Natural killer cell (primary cell): ENCODE data around the gene ADORA2A. TPM values are rescaled to one million over a fixed set of nuclear protein-coding genes. Genes with fewer than 3 reads are reported as not detected.

Experiments
- ATAC-seq, 3 donors: fragments of 150-1000 bp in 2 of 3; fragments of 200-7000 bp in 1 of 3; cut with Tn5 transposase; 1 replicate in 1 of 3; 2 replicates in 2 of 3; pipeline ENCODE4 v1.10.0; 2021; ENCODE audit warnings: mild to moderate bottlenecking in 2 of 3, moderate library complexity in 2 of 3
- DNase-seq, 2 donors: peaks; one replicate each; pipeline versions ENCODE4 v3.0.0 to v3.0.0-alpha.2; 2013 to 2021; ENCODE audit warnings: mixed read lengths in 1 of 2
- H3K27ac ChIP-seq: one replicate; pipeline ENCODE4 v1.5.1; 2013; ENCODE audit warnings: mild to moderate bottlenecking, low read length
- H3K27me3 ChIP-seq: one replicate; pipeline ENCODE4 v1.6.1; 2013; ENCODE audit warnings: low read length; ENCODE audit not compliant: control insufficient read depth, insufficient read depth
- H3K36me3 ChIP-seq: one replicate; pipeline ENCODE4 v1.6.1; 2013; ENCODE audit warnings: low read length; ENCODE audit not compliant: control insufficient read depth, insufficient read depth
- H3K4me1 ChIP-seq: one replicate; pipeline ENCODE4 v1.6.1; 2013; ENCODE audit warnings: low read length; ENCODE audit not compliant: control insufficient read depth, insufficient read depth
- H3K4me3 ChIP-seq: one replicate; pipeline ENCODE4 v1.5.1; 2013; ENCODE audit warnings: low read length
- H3K9me3 ChIP-seq: one replicate; pipeline ENCODE4 v1.6.1; 2013; ENCODE audit warnings: low read length; ENCODE audit not compliant: control insufficient read depth, insufficient read depth
- H3K27ac Mint-ChIP-seq, 2 donors: one replicate each; pipeline ENCODE4 v1.8.0; 2022; ENCODE audit warnings: mild to moderate bottlenecking in 2 of 2, mixed read lengths in 2 of 2, moderate library complexity in 1 of 2
- H3K27me3 Mint-ChIP-seq, 2 donors: one replicate each; pipeline ENCODE4 v1.8.0; 2022; ENCODE audit warnings: low read depth in 2 of 2, mixed read lengths in 2 of 2
- H3K36me3 Mint-ChIP-seq: one replicate; pipeline ENCODE4 v1.8.0; 2022; ENCODE audit warnings: mixed read lengths
- H3K4me1 Mint-ChIP-seq, 2 donors: one replicate each; pipeline ENCODE4 v1.8.0; 2022; ENCODE audit warnings: mixed read lengths in 2 of 2
- H3K4me3 Mint-ChIP-seq: one replicate; pipeline ENCODE4 v1.8.0; 2022; ENCODE audit warnings: mild to moderate bottlenecking, moderate library complexity, mixed read lengths
- H3K9me3 Mint-ChIP-seq, 2 donors: one replicate each; pipeline ENCODE4 v1.8.0; 2022; ENCODE audit warnings: mixed read lengths in 2 of 2
- WGBS: methylation state at CpG from one replicate; pipeline ENCODE4 v1.1.7; 2013; ENCODE audit warnings: missing lambda C conversion rate; ENCODE audit not compliant: insufficient coverage; 5-methylcytosine and 5-hydroxymethylcytosine counted together
- intact Hi-C: fragments of 100-400 bp; cut with micrococcal nuclease; formaldehyde crosslinking; loops from one replicate; pipeline ENCODE4 v1.14.2; 2022
- total RNA-seq, 4 donors: library from RNA; stranded (reverse); fragments of 120-200 nt in 1 of 4; gene quantifications; one replicate each; pipeline versions ENCODE4 v1.2.3 to v1.2.4, GENCODE V29; 2013 to 2022
- TF ChIP-seq, protein P1 (sequence below): fragments of 200-600 bp; IDR thresholded peaks from one replicate; pipeline ENCODE4 v1.8.0; 2022; ENCODE audit warnings: antibody characterized with exemption

The ADORA2A gene
- total RNA-seq, 3 donors from 2014 or later (not counting 1 experiment from before 2014, with no cell fraction given) = 11.0 to 15.0 (median 11.7) TPM

DNA sequence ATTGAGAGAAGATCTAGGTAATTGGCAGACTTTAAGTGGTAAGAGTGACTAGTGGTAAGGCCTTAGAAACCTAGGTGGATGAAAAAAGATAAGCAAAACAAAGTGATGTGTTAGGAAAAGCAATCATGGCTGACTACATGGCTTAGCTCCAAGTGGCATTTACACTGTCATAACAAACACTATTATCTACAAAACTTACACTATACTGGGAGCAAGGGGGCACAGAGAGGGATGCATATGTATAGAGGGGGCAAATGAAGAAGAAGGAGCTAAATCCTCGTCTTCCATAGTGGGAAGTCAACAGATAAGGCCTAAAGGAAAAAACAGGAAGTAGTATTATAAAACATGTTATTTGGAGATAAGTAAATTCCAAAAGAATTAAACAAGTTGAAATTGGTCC, 32.5 kb downstream of the ADORA2A start:
- Histone ChIP-seq H3K36me3 (no peaks in the 10 kb centered on the region), H3K4me1 (no peaks in the 10 kb centered on the region), H3K27me3 (no peaks in the 10 kb centered on the region), H3K4me3 (no peak overlapping the region), H3K9me3 (no peaks in the 10 kb centered on the region), H3K27ac (no peak overlapping the region)
- DNase-seq = no peak
- H3K27me3 Mint-ChIP-seq = no peaks in the 10 kb centered on the region
- H3K9me3 Mint-ChIP-seq = no peaks in the 10 kb centered on the region
- ATAC-seq = no peak
- H3K4me3 Mint-ChIP-seq = no peak overlapping the region
- TF ChIP-seq, protein P1, sequence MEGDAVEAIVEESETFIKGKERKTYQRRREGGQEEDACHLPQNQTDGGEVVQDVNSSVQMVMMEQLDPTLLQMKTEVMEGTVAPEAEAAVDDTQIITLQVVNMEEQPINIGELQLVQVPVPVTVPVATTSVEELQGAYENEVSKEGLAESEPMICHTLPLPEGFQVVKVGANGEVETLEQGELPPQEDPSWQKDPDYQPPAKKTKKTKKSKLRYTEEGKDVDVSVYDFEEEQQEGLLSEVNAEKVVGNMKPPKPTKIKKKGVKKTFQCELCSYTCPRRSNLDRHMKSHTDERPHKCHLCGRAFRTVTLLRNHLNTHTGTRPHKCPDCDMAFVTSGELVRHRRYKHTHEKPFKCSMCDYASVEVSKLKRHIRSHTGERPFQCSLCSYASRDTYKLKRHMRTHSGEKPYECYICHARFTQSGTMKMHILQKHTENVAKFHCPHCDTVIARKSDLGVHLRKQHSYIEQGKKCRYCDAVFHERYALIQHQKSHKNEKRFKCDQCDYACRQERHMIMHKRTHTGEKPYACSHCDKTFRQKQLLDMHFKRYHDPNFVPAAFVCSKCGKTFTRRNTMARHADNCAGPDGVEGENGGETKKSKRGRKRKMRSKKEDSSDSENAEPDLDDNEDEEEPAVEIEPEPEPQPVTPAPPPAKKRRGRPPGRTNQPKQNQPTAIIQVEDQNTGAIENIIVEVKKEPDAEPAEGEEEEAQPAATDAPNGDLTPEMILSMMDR = no peak
- H3K27ac Mint-ChIP-seq = no peak overlapping the region
- H3K36me3 Mint-ChIP-seq = no peaks in the 10 kb centered on the region
- WGBS = 87% methylated on average over 1 of the region's 1 CpG
- no peaks in the 10 kb centered on the region for H3K4me1 Mint-ChIP-seq
- intact Hi-C loops = no loop called here

DNA sequence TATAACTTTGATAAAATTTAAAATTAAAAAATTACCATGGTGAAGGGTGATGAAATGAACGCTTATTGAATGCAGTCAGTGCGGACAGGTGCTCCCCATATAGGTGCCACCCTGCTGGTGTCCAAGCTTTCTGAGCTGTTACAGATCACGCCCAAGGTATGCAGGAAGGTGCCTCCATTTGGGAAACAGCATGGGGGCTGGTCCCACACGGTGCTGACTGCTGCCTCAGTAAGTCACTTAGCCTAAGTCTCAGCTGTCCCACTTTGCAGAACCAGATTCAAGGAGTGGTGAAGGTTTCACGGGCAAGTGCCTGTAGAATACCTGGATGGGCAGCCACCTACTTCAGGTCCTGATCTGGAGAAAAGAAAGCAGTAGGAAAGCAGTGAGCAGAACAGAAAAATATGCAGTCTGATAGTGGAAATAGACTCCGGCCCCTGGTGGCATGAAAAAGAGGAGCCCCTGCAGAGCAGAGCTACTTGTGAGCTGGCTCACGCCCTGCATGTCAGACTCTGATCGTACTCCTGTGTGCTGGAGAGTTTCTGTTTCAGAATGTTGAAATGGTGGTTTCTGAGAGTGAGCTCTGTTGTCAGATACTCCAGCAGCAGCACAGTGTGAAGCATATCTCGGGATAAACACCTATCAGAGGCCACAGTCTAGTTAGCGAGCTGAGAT, 33.2 kb downstream of the ADORA2A start:
- no peak for ATAC-seq
- H3K9me3 Mint-ChIP-seq = no peaks in the 10 kb centered on the region
- no peak overlapping the region for H3K4me3 Mint-ChIP-seq
- no peak overlapping the region for H3K27ac Mint-ChIP-seq
- H3K27me3 Mint-ChIP-seq = no peaks in the 10 kb centered on the region
- Histone ChIP-seq H3K27me3 (no peaks in the 10 kb centered on the region), H3K4me3 (no peak overlapping the region), H3K27ac (no peak overlapping the region), H3K36me3 (no peaks in the 10 kb centered on the region), H3K9me3 (no peaks in the 10 kb centered on the region), H3K4me1 (no peaks in the 10 kb centered on the region)
- intact Hi-C loops = no loop called here
- no peaks in the 10 kb centered on the region for H3K4me1 Mint-ChIP-seq
- TF ChIP-seq, protein P1 = no peak
- no peak for DNase-seq
- no peaks in the 10 kb centered on the region for H3K36me3 Mint-ChIP-seq
- WGBS = 71% methylated on average over 10 of the region's 10 CpGs

- Histone ChIP-seq H3K36me3 (no peaks in the 10 kb centered on the region), H3K27ac (no peak overlapping the region), H3K4me1 (no peaks in the 10 kb centered on the region), H3K27me3 (no peaks in the 10 kb centered on the region), H3K4me3 (no peak overlapping the region), H3K9me3 (no peaks in the 10 kb centered on the region)
- TF ChIP-seq, protein P1 = no peak
- intact Hi-C loops = no loop called here
- Mint-ChIP-seq H3K27me3 (no peaks in the 10 kb centered on the region), H3K4me1 (no peaks in the 10 kb centered on the region), H3K4me3 (no peak overlapping the region), H3K36me3 (no peaks in the 10 kb centered on the region), H3K27ac (no peak overlapping the region), H3K9me3 (no peaks in the 10 kb centered on the region)
- DNase-seq = no peak
- no peak for ATAC-seq
- 61% methylated on average over 5 of the region's 6 CpGs for WGBS
Measured at GRCh38 chr22:24463071-24463760, 35.8 kb downstream of the ADORA2A start.
